Coronary artery (tissue), 2 donors: ENCODE measurements around the gene SDHC.
"Not testable (repeated sequence)": the region's sequence is repeated elsewhere in the genome, so short reads cannot be mapped to it uniquely, and the experiment has no call there.

Experiments
- DNase-seq: peaks from one replicate; pipeline ENCODE4 v3.0.0-alpha.2; 2017; ENCODE audit warnings: low spot score
- H3K27ac ChIP-seq, 2 donors: fragments of 200-600 bp; sonication (generic); one replicate each; pipeline ENCODE4 v1.5.1; 2016 to 2019
- H3K4me3 ChIP-seq: fragments of 200-600 bp; sonication (generic); 2 replicates; pipeline ENCODE4 v1.5.1; 2016; ENCODE audit warnings: mild to moderate bottlenecking, moderate library complexity
- CTCF ChIP-seq: fragments of 200-600 bp; sonication (generic); IDR thresholded peaks from one replicate; pipeline ENCODE4 v1.5.1; 2019; ENCODE audit warnings: antibody characterized with exemption

The SDHC gene

GRCh38 chr1:161407451-161407985, 93.3 kb downstream of the SDHC start:
- H3K4me3 ChIP-seq = no peak overlapping the region
- DNase-seq = no peak
- no peak for TF ChIP-seq CTCF
- no peak overlapping the region for H3K27ac ChIP-seq

- DNase-seq = no peak
- TF ChIP-seq CTCF = no peak
Observed at GRCh38 chr1:161408429-161409052, 94.4 kb downstream of the SDHC start.

GRCh38 chr1:161409848-161410635, 95.9 kb downstream of the SDHC start:
- not testable (repeated sequence) for DNase-seq, H3K4me3 ChIP-seq, H3K27ac ChIP-seq

More at GRCh38 chr1:161408429-161409052, 94.4 kb downstream of the SDHC start:
- H3K27ac ChIP-seq = no peak overlapping the region
- H3K4me3 ChIP-seq = no peak overlapping the region

DNA sequence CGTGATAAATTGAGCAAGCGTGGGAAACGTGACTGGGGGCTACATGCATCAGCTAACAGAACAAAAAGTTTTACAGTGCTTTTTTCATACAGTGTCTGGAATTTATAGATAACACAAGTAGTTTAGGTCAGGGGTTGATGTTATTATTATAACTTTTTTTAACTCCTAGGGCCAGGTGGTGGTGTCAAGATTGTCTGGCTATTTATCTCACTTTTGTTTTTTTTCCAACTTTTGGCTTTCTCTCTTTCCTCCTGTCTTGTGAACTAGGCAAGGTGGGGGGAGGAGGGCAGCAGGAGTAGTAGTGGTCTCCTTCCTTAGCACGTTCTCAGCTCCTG, 96.4 kb downstream of the SDHC start:
- DNase-seq, H3K27ac ChIP-seq, H3K4me3 ChIP-seq: not testable (repeated sequence)
